ENCODE results near the gene C16orf92.
"Not testable (repeated sequence)": the region's sequence is repeated elsewhere in the genome, so short reads cannot be mapped to it uniquely, and the experiment has no call there.

C16orf92 gene

DNA sequence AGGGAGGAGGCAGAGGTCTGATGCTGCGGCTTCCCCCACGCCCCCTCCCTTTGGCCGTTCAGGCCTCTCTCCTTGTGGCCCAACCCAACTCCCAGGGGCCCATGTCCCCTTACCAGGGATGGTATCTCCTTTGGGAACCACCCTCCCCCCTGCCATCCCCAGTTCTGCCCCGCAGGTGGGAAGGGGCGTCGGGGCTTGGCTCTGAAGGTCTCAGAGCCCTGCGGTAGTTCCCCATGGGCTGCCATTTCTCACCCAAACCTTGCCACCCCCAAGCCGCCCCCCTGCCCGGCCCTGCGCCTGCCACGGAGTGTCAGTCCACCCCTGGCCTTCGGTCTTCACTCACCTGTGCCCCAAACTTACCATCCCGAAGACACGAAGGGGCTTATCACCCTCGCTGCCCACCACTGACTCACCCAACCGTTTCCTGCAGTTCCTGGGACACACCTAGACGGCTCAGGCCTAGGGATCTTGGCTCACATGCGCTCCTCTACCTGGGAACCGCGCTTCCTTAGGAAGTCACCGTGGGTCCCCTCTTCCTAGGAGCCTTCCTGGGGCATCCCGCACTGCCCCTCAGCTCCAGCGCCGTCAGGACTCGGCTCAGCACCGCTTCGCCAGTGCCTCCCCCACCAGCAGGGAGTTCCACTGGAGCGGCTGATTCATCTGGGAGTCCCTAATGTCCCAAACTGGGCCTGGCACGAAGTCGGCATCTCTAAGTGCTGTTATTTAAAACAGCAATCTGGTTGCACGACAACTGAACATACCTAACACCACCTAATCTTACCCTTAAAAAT lies 11.1 kb upstream of the C16orf92 start:
- H3K4me3 ChIP-seq (ENCODE audit: low read depth, low read length), result no peak overlapping the region

DNA sequence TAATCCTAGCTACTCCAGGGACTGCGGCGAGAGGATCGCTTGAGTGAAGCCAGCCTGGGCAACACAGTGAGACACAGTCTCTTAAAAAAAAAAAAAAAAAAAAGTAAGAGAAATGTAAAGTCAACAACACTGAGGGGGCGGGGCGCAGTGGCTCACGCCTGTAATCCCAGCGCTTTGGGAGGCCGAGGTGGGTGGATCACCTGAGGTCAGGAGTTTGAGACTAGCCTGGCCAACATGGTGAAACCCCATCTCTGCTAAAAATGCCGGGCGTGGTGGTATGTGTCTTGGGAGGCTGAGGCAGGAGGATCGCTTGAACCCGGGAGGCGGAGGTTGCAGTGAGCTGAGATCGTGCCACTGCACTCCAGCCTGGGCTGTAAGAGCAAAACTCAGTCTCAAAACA lies 10.4 kb upstream of the C16orf92 start:
- not testable (repeated sequence) for H3K4me3 ChIP-seq (ENCODE audit: low read depth, low read length); DNase-seq (ENCODE audit: low read depth)

More for the DNA sequence above, 11.1 kb upstream of the C16orf92 start:
- TF ChIP-seq CTCF (IDR thresholded peaks at IDR 0.05; ENCODE audit: low read depth, low read length, missing control alignments), result no peak
- no peak for DNase-seq (ENCODE audit: low read depth)

DNA sequence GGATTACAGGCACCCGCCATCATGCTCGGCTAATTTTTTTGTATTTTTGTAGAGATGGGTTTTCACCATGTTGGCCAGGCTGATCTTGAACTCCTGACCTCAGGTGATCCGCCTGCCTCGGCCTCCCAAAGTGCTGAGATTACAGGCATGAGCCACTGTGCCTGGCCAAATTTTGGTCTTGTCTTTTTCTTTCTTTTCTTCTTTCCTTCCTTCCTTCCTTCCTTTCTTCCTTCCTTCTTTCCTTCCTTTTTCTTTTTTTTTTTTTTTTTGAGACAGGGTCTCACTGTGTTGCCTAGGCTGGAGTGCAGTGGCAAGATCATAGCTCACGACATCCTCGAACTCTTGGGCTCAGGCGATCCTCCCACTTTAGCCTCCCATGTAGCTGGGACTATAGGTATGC lies 7.5 kb upstream of the C16orf92 start:
- not testable (repeated sequence) for H3K4me3 ChIP-seq (ENCODE audit: low read depth, low read length); DNase-seq (ENCODE audit: low read depth)

DNA sequence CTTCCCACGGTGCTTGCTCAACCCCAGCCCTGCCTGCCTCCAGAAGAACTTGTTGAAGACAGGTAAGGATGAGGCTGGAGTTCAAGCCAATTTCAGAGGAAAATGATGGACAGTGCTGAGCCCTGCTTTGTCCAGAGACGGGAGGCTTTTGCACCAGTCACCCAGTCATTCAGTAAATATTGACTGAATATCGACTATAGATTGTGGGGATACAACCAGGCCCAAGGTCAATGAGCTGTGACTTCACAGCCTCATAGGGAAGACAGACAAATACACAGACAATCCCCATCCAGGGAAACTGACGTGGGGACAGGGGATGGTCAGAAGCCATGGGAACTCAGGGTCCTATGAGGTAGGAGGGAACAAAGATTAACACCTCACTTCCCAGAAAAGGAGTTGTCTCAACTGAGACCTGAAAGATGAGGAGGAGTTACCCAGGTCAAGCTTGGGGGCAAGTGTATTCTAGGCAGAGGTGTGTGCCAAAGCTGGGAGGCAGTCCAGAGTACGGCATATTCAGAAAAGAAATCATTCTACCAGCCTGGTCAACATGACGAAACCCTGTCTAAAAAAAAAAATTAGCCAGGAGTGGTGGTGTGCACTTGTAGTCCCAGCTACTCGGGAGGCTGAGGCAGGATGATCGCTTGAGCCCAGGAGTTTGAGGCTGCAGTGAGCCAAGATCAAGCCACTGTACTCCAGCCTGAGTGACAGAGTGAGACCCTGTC lies 6.3 kb upstream of the C16orf92 start:
- no peak for DNase-seq (ENCODE audit: low read depth)
- TF ChIP-seq CTCF (IDR thresholded peaks at IDR 0.05; ENCODE audit: low read depth, low read length, missing control alignments), result no peak
- no peak overlapping the region for H3K4me3 ChIP-seq (ENCODE audit: low read depth, low read length)

- no peak for TF ChIP-seq CTCF (IDR thresholded peaks at IDR 0.05; ENCODE audit: low read depth, low read length, missing control alignments)
- H3K4me3 ChIP-seq (ENCODE audit: low read depth, low read length), result no peak overlapping the region
- DNase-seq (ENCODE audit: low read depth), result no peak
Observed at GRCh38 chr16:30017277-30017656, 5.7 kb upstream of the C16orf92 start.

DNA sequence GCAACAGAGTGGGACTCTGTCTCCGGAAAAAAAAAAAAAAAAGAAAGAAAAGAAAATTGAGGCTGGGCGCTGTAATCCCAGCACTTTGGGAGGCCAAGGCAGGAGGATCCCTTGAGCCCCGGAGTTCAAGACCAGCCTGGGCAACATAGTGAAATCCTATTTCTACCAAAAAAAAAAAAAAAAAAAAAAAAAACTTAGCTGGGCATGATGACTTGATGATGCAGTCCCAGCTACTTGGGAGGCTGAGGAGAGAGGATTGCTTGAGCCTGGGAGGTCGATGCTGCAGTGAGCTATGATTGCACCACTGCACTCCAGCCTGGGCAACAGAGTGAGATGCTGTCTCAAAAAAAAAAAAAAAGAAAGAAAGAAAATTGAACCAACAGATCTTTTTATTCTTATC lies 5.1 kb upstream of the C16orf92 start:
- not testable (repeated sequence) for H3K4me3 ChIP-seq (ENCODE audit: low read depth, low read length); DNase-seq (ENCODE audit: low read depth)

DNA sequence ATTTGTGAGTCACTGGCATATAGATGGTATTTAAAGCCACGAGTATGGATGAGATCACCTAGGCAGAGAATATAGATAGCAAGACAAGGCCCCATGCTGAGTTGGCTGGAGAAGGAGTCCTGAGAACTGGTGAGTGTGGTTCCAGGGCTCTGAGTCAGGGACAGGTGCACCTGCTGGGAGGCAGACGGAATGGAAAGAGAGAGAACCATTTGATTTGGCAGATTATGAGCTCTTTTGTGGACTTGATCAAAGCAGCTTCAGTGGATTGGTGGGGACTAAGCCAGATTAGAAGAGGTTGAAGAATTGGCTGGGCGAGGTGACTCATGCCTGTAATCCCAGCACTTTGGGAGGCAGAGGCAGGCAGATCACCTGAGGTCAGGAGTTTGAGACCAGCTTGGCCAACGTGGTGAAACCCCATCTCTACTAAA lies 4.3 kb upstream of the C16orf92 start:
- no peak overlapping the region for H3K4me3 ChIP-seq (ENCODE audit: low read depth, low read length)
- no peak for TF ChIP-seq CTCF (IDR thresholded peaks at IDR 0.05; ENCODE audit: low read depth, low read length, missing control alignments)
- DNase-seq (ENCODE audit: low read depth), result no peak

GRCh38 chr16:30023586-30023985 lies 588 bp downstream of the C16orf92 start:
- no peak for TF ChIP-seq CTCF (IDR thresholded peaks at IDR 0.05; ENCODE audit: low read depth, low read length, missing control alignments)
- no peak for DNase-seq (ENCODE audit: low read depth)
- no peak overlapping the region for H3K4me3 ChIP-seq (ENCODE audit: low read depth, low read length)
